H9 (cell line): ENCODE measurements around the gene PPP1R9A. TPM values are rescaled to one million over a fixed set of nuclear protein-coding genes. Genes with fewer than 3 reads are reported as not detected.

Experiments used
- DNase-seq: peaks from one replicate; pipeline ENCODE4 v3.0.0-alpha.2; 2017
- H2AFZ ChIP-seq: one replicate; pipeline ENCODE4 v1.6.1; 2013; ENCODE audit warnings: mild to moderate bottlenecking, low read length, control low read depth, moderate library complexity
- H2AK5ac ChIP-seq: 2 replicates; pipeline ENCODE4 v1.6.1; 2013; ENCODE audit warnings: low read length, control low read depth, mixed read lengths; ENCODE audit not compliant: insufficient read length
- H2BK120ac ChIP-seq: one replicate; pipeline ENCODE4 v1.6.1; 2013; ENCODE audit warnings: low read depth, mild to moderate bottlenecking, low read length, control low read depth, inconsistent platforms; ENCODE audit not compliant: poor library complexity, severe bottlenecking
- H2BK12ac ChIP-seq: 2 replicates; pipeline ENCODE4 v1.6.1; 2013; ENCODE audit warnings: low read length, control low read depth, mixed read lengths, low read depth; ENCODE audit not compliant: insufficient read length
- H2BK15ac ChIP-seq: 2 replicates; pipeline ENCODE4 v1.6.1; 2013; ENCODE audit warnings: low read depth, low read length, control low read depth
- H2BK20ac ChIP-seq: one replicate; pipeline ENCODE4 v1.6.1; 2013; ENCODE audit warnings: low read depth, mild to moderate bottlenecking, low read length, control low read depth, inconsistent platforms; ENCODE audit not compliant: poor library complexity, severe bottlenecking
- H2BK5ac ChIP-seq: 2 replicates; pipeline ENCODE4 v1.6.1; 2013; ENCODE audit warnings: low read length, control low read depth, mixed read lengths; ENCODE audit not compliant: insufficient read length
- H3K14ac ChIP-seq: 2 replicates; pipeline ENCODE4 v1.6.1; 2013; ENCODE audit warnings: low read length, control low read depth; ENCODE audit not compliant: insufficient read depth
- H3K18ac ChIP-seq: 2 replicates; pipeline ENCODE4 v1.6.1; 2013; ENCODE audit warnings: low read depth, mild to moderate bottlenecking, mixed read lengths, low read length, control low read depth; ENCODE audit not compliant: insufficient read length
- H3K23ac ChIP-seq: 2 replicates; pipeline ENCODE4 v1.6.1; 2013; ENCODE audit warnings: low read length, control low read depth, mixed read lengths, low read depth; ENCODE audit not compliant: insufficient read length
- H3K23me2 ChIP-seq: 2 replicates; pipeline ENCODE4 v1.6.1; 2013; ENCODE audit warnings: low read depth, mild to moderate bottlenecking, mixed read lengths, low read length, control low read depth; ENCODE audit not compliant: insufficient read length, poor library complexity, severe bottlenecking
- H3K27ac ChIP-seq: 2 replicates; pipeline ENCODE4 v1.5.1; 2013; ENCODE audit warnings: low read length, control low read depth, mixed read lengths, low read depth; ENCODE audit not compliant: insufficient read length
- H3K27me3 ChIP-seq: 2 replicates; pipeline ENCODE4 v1.6.1; 2013; ENCODE audit warnings: low read length, control low read depth, inconsistent platforms; ENCODE audit not compliant: insufficient read depth
- H3K4ac ChIP-seq: 2 replicates; pipeline ENCODE4 v1.6.1; 2013; ENCODE audit warnings: low read depth, mild to moderate bottlenecking, control low read depth, inconsistent platforms, low read length, moderate library complexity
- H3K4me1 ChIP-seq: 2 replicates; pipeline ENCODE4 v1.6.1; 2013; ENCODE audit warnings: low read length, control low read depth, inconsistent platforms; ENCODE audit not compliant: insufficient read depth
- H3K4me2 ChIP-seq: 2 replicates; pipeline ENCODE4 v1.6.1; 2013; ENCODE audit warnings: low read length, control low read depth, mixed read lengths; ENCODE audit not compliant: insufficient read length, insufficient read depth
- H3K56ac ChIP-seq: 2 replicates; pipeline ENCODE4 v1.6.1; 2013; ENCODE audit warnings: low read depth, mild to moderate bottlenecking, mixed read lengths, low read length, control low read depth; ENCODE audit not compliant: insufficient read length
- H3K79me1 ChIP-seq: 2 replicates; pipeline ENCODE4 v1.6.1; 2013; ENCODE audit warnings: low read depth, mild to moderate bottlenecking, moderate library complexity, low read length, control low read depth, inconsistent platforms; ENCODE audit not compliant: insufficient read depth, poor library complexity, severe bottlenecking
- H3K79me2 ChIP-seq: 2 replicates; pipeline ENCODE4 v1.6.1; 2013; ENCODE audit warnings: low read length, control low read depth, inconsistent platforms; ENCODE audit not compliant: insufficient read depth
- H3K9ac ChIP-seq: 2 replicates; pipeline ENCODE4 v1.6.1; 2013; ENCODE audit warnings: low read length, control low read depth, mixed read lengths; ENCODE audit not compliant: insufficient read length; ENCODE audit errors: extremely low read depth
- H3K9me3 ChIP-seq: one replicate; pipeline ENCODE4 v1.6.1; 2013; ENCODE audit warnings: low read depth, low read length, inconsistent platforms; ENCODE audit not compliant: control insufficient read depth
- H3T11ph ChIP-seq: one replicate; pipeline ENCODE4 v1.6.1; 2013; ENCODE audit warnings: mild to moderate bottlenecking, low read length, control low read depth, inconsistent platforms
- H4K20me1 ChIP-seq: one replicate; pipeline ENCODE4 v1.6.1; 2013; ENCODE audit not compliant: control insufficient read depth, insufficient read length, insufficient read depth
- H4K5ac ChIP-seq: 2 replicates; pipeline ENCODE4 v1.6.1; 2013; ENCODE audit warnings: low read depth, mild to moderate bottlenecking, mixed read lengths, low read length, control low read depth; ENCODE audit not compliant: insufficient read length
- H4K8ac ChIP-seq: replicated peaks from 2 replicates; pipeline ENCODE4 v1.6.1; 2013; ENCODE audit warnings: low read length, control low read depth, mixed read lengths, low read depth; ENCODE audit not compliant: insufficient read length
- H4K91ac ChIP-seq: 2 replicates; pipeline ENCODE4 v1.6.1; 2013; ENCODE audit warnings: low read depth, mild to moderate bottlenecking, moderate library complexity, mixed read lengths, low read length, control low read depth; ENCODE audit not compliant: insufficient read length
- H3K27ac Mint-ChIP-seq, 3 experiments: 2 replicates in 2 of 3; 3 replicates in 1 of 3; pipeline ENCODE4 v1.8.0; 2020 to 2021; ENCODE audit warnings: mixed read lengths in 3 of 3, mild to moderate bottlenecking in 1 of 3, moderate library complexity in 1 of 3
- H3K27me3 Mint-ChIP-seq: 2 replicates; pipeline ENCODE4 v1.8.0; 2021; ENCODE audit warnings: low read depth, mild to moderate bottlenecking, moderate library complexity, mixed read lengths
- H3K36me3 Mint-ChIP-seq, 3 experiments: 2 replicates in 2 of 3; 3 replicates in 1 of 3; pipeline ENCODE4 v1.8.0; 2020 to 2021; ENCODE audit warnings: low read depth in 3 of 3, mixed read lengths in 3 of 3; ENCODE audit not compliant: insufficient read depth in 1 of 3
- H3K4me1 Mint-ChIP-seq, 2 experiments: 2 replicates each; pipeline ENCODE4 v1.8.0; 2020; ENCODE audit warnings: mixed read lengths in 2 of 2
- H3K4me3 Mint-ChIP-seq, 2 experiments: 2 replicates in 1 of 2; 3 replicates in 1 of 2; pipeline ENCODE4 v1.8.0; 2020 to 2021; ENCODE audit warnings: mild to moderate bottlenecking in 2 of 2, mixed read lengths in 2 of 2, moderate library complexity in 1 of 2
- H3K9me3 Mint-ChIP-seq, 2 experiments: 2 replicates in 1 of 2; 3 replicates in 1 of 2; pipeline ENCODE4 v1.8.0; 2020; ENCODE audit warnings: mild to moderate bottlenecking in 2 of 2, mixed read lengths in 2 of 2, moderate library complexity in 1 of 2
- CTCF ChIP-seq: fragments of 200-600 bp; sonication (generic); conservative IDR thresholded peaks from 3 replicates; pipeline ENCODE4 v1.8.0; 2021; ENCODE audit warnings: antibody characterized with exemption, mild to moderate bottlenecking
- WGBS: extraction: QIAGEN DNeasy Blood & Tissue Kit; methylation state at CpG from one replicate; pipeline ENCODE4 v1.1.7; 2013; ENCODE audit warnings: missing lambda C conversion rate, low lambda C conversion rate, mixed read lengths; ENCODE audit not compliant: insufficient read length; ENCODE audit errors: extremely low coverage; 5-methylcytosine and 5-hydroxymethylcytosine counted together
- total RNA-seq: library from RNA; stranded (reverse); gene quantifications from 2 replicates; pipeline ENCODE4 v1.2.1, GENCODE V29; 2021

Gene PPP1R9A
- total RNA-seq, 1 experiment from 2014 or later = 17.0 TPM

DNA sequence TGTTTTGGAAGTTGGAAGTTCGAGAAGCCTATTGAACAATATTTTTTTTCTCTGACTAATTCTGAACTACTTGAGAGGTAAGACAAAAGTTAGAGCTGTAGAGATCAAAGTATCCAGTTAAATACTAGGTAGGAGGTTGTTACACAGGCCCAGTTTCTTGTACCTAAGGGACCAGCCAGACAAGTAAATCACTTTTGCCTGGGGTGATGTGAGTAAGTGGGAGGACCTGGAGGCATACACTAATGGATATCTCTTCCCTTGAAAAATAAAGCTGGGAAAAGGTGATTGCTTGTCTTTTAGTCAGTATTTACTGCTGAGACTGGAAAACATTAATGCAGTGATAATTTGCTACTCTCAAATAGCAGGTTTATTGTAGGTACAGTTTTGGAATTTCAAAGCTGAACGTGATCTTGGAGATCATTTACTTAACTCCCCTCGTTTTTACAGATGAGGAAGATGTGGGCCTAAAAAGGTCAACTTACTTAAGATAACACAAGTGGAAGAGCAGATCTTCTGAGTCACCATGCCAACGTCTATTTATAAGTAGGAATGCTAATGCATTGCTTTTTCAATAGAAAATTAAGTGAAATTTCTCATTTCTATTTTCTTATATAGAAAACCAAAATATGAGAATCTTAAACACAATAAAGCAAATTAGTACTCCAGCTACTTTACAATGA is 181.3 kb downstream of the PPP1R9A start:
- Histone ChIP-seq H2AK5ac (no peak overlapping the region), H3K4me1 (no peaks in the 10 kb centered on the region), H3K18ac (no peak overlapping the region), H4K5ac (no peak overlapping the region), H3K14ac (no peak overlapping the region), H3K23ac (no peak overlapping the region), H2BK12ac (no peak overlapping the region), H2BK120ac (no peak overlapping the region), H2BK5ac (no peak overlapping the region), H3K4me2 (no peak overlapping the region), H3T11ph (no peak overlapping the region), H2BK15ac (no peak overlapping the region), H3K9ac (no peak overlapping the region), H3K4ac (no peak overlapping the region), H2BK20ac (no peak overlapping the region), H3K27me3 (no peaks in the 10 kb centered on the region), H3K56ac (no peak overlapping the region), H4K8ac (no peak overlapping the region), H3K27ac (no peak overlapping the region), H3K23me2 (no peaks in the 10 kb centered on the region), H3K79me1 (no peaks in the 10 kb centered on the region), H4K91ac (no peak overlapping the region), H2AFZ (no peak overlapping the region), H3K9me3 (no peaks in the 10 kb centered on the region), H4K20me1 (no peaks in the 10 kb centered on the region), H3K79me2 (no peaks in the 10 kb centered on the region)
- no peak overlapping the region for H3K4me3 Mint-ChIP-seq
- no peaks in the 10 kb centered on the region; a peak in 1 of 7 replicates for H3K36me3 Mint-ChIP-seq
- no peak for TF ChIP-seq CTCF
- WGBS = no CpG with 5 or more reads among the region's 4 CpGs
- no peaks in the 10 kb centered on the region for H3K27me3 Mint-ChIP-seq
- H3K27ac Mint-ChIP-seq = no peak overlapping the region
- H3K4me1 Mint-ChIP-seq = peaks cover 6 to 7% of the 10 kb centered on the region in 2 experiments
- no peaks in the 10 kb centered on the region; a peak in 1 of 5 replicates for H3K9me3 Mint-ChIP-seq
- DNase-seq = no peak
